Mucosa of rectum (tissue), 2 donors: ENCODE data around the gene RNF214.

Experiments
- H3K27ac ChIP-seq, 2 donors: one replicate each; pipeline ENCODE4 v1.7.0; 2013; ENCODE audit warnings: inconsistent platforms in 2 of 2, low read depth in 2 of 2, low read length in 2 of 2
- H3K27me3 ChIP-seq, 2 donors: one replicate each; pipeline ENCODE4 v1.7.0; 2013; ENCODE audit warnings: low read length in 2 of 2; ENCODE audit not compliant: control insufficient read depth in 2 of 2, insufficient read depth in 2 of 2
- H3K36me3 ChIP-seq, 2 donors: one replicate each; pipeline ENCODE4 v1.7.0; 2013; ENCODE audit warnings: low read length in 2 of 2; ENCODE audit not compliant: control insufficient read depth in 2 of 2, insufficient read depth in 2 of 2
- H3K4me1 ChIP-seq, 2 donors: one replicate each; pipeline ENCODE4 v1.7.0; 2013; ENCODE audit warnings: low read length in 2 of 2, mild to moderate bottlenecking in 1 of 2; ENCODE audit not compliant: control insufficient read depth in 2 of 2, insufficient read depth in 2 of 2
- H3K4me3 ChIP-seq, 2 donors: one replicate each; pipeline ENCODE4 v1.7.0; 2013; ENCODE audit warnings: low read length in 2 of 2
- H3K9ac ChIP-seq, 2 donors: one replicate each; pipeline ENCODE4 v1.7.0; 2013; ENCODE audit warnings: low read length in 2 of 2, low read depth in 1 of 2, mild to moderate bottlenecking in 1 of 2
- H3K9me3 ChIP-seq, 2 donors: one replicate each; pipeline ENCODE4 v1.7.0; 2013; ENCODE audit warnings: low read length in 2 of 2; ENCODE audit not compliant: control insufficient read depth in 2 of 2
- donor health status: healthy.
- donor health status: Normal muscosa, but diverticular disease.

RNF214 gene

GRCh38 chr11:117189191-117189940 lies 43.1 kb upstream of the RNF214 start:
- Histone ChIP-seq H3K36me3 (peaks cover 59 to 67% of the 10 kb centered on the region in 2 donors), H3K9me3 (no peaks in the 10 kb centered on the region), H3K27me3 (no peaks in the 10 kb centered on the region), H3K4me1 (peaks cover 17 to 27% of the 10 kb centered on the region in 2 donors), H3K4me3 (no peak overlapping the region), H3K27ac (peak overlapping the region; percentile 30 to 48), H3K9ac (no peak overlapping the region)

- no peaks in the 10 kb centered on the region for H3K27me3 ChIP-seq
- H3K9ac ChIP-seq = no peak overlapping the region
- peaks cover 18 to 32% of the 10 kb centered on the region in 2 donors for H3K4me1 ChIP-seq
- no peaks in the 10 kb centered on the region for H3K9me3 ChIP-seq
- H3K36me3 ChIP-seq = peaks cover 59 to 67% of the 10 kb centered on the region in 2 donors
- H3K27ac ChIP-seq = peak overlapping the region in 1 of 2 donors; percentile 30
- H3K4me3 ChIP-seq = no peak overlapping the region
Measured at GRCh38 chr11:117189941-117190544, 42.4 kb upstream of the RNF214 start.

- Histone ChIP-seq H3K4me1 (peaks cover 13 to 25% of the 10 kb centered on the region in 2 donors), H3K9me3 (no peaks in the 10 kb centered on the region), H3K9ac (no peak overlapping the region), H3K36me3 (peaks cover 64 to 73% of the 10 kb centered on the region in 2 donors), H3K27me3 (no peaks in the 10 kb centered on the region), H3K27ac (no peak overlapping the region), H3K4me3 (no peak overlapping the region)
Measured at GRCh38 chr11:117191680-117192400, 40.6 kb upstream of the RNF214 start.

GRCh38 chr11:117192401-117192875 lies 40.0 kb upstream of the RNF214 start:
- Histone ChIP-seq H3K36me3 (peaks cover 59 to 67% of the 10 kb centered on the region in 2 donors), H3K27me3 (no peaks in the 10 kb centered on the region), H3K9ac (no peak overlapping the region), H3K4me3 (no peak overlapping the region), H3K4me1 (peaks cover 13 to 25% of the 10 kb centered on the region in 2 donors), H3K9me3 (no peaks in the 10 kb centered on the region), H3K27ac (no peak overlapping the region)

GRCh38 chr11:117193130-117194020 lies 39.1 kb upstream of the RNF214 start:
- Histone ChIP-seq H3K4me3 (no peak overlapping the region), H3K36me3 (peaks cover 50 to 58% of the 10 kb centered on the region in 2 donors), H3K27ac (no peak overlapping the region), H3K27me3 (no peaks in the 10 kb centered on the region), H3K9me3 (no peaks in the 10 kb centered on the region), H3K9ac (no peak overlapping the region), H3K4me1 (peaks cover 17 to 34% of the 10 kb centered on the region in 2 donors)

- H3K27ac ChIP-seq = no peak overlapping the region
- H3K4me3 ChIP-seq = no peak overlapping the region
- no peak overlapping the region for H3K9ac ChIP-seq
- H3K36me3 ChIP-seq = peaks cover 42 to 50% of the 10 kb centered on the region in 2 donors
- H3K4me1 ChIP-seq = peaks cover 17 to 35% of the 10 kb centered on the region in 2 donors
- H3K27me3 ChIP-seq = no peaks in the 10 kb centered on the region
- no peaks in the 10 kb centered on the region for H3K9me3 ChIP-seq
Measured at GRCh38 chr11:117194267-117194666, 38.2 kb upstream of the RNF214 start.

GRCh38 chr11:117195258-117195657 lies 37.2 kb upstream of the RNF214 start:
- H3K4me3 ChIP-seq = peak overlapping the region in 1 of 2 donors; percentile 13
- H3K27ac ChIP-seq = peak overlapping the region; percentile 54 to 57
- H3K9ac ChIP-seq = no peak overlapping the region
- H3K36me3 ChIP-seq = peaks cover 33 to 41% of the 10 kb centered on the region in 2 donors
- H3K4me1 ChIP-seq = peaks cover 11 to 34% of the 10 kb centered on the region in 2 donors
- H3K27me3 ChIP-seq = no peaks in the 10 kb centered on the region
- H3K9me3 ChIP-seq = no peaks in the 10 kb centered on the region

GRCh38 chr11:117195761-117196160 lies 36.7 kb upstream of the RNF214 start:
- Histone ChIP-seq H3K27me3 (no peaks in the 10 kb centered on the region), H3K36me3 (peaks cover 28 to 36% of the 10 kb centered on the region in 2 donors), H3K9ac (no peak overlapping the region), H3K27ac (peak overlapping the region; percentile 54 to 57), H3K4me1 (peaks cover 11 to 34% of the 10 kb centered on the region in 2 donors), H3K9me3 (no peaks in the 10 kb centered on the region), H3K4me3 (no peak overlapping the region)

- peaks cover 11 to 38% of the 10 kb centered on the region in 2 donors for H3K4me1 ChIP-seq
- H3K36me3 ChIP-seq = peaks cover 21 to 27% of the 10 kb centered on the region in 2 donors
- H3K27me3 ChIP-seq = no peaks in the 10 kb centered on the region
- H3K9me3 ChIP-seq = no peaks in the 10 kb centered on the region
- no peak overlapping the region for H3K4me3 ChIP-seq
- H3K9ac ChIP-seq = peak overlapping the region in 1 of 2 donors; percentile 60
- H3K27ac ChIP-seq = peak overlapping the region in 1 of 2 donors; percentile 43
Measured at GRCh38 chr11:117197006-117197405, 35.5 kb upstream of the RNF214 start.
